HG02571 (cell line): ENCODE data around the gene SCGB1D1.

Source experiments
- ATAC-seq: cut with Tn5 transposase; IDR thresholded peaks from one replicate; pipeline ENCODE4 v1.9.1; 2021; ENCODE audit warnings: mild to moderate bottlenecking, moderate library complexity; ENCODE audit not compliant: unreplicated experiment

SCGB1D1 gene

GRCh38 chr11:62221498-62221897 lies 31.5 kb downstream of the SCGB1D1 start:
- ATAC-seq = no peak

- ATAC-seq = no peak
Observed at GRCh38 chr11:62223095-62223494, 33.1 kb downstream of the SCGB1D1 start.

- no peak for ATAC-seq
Observed at GRCh38 chr11:62233730-62234129, 43.7 kb downstream of the SCGB1D1 start.

- ATAC-seq = no peak
Observed at GRCh38 chr11:62236187-62236586, 46.2 kb downstream of the SCGB1D1 start.

- ATAC-seq = no peak
Observed at GRCh38 chr11:62237499-62237898, 47.5 kb downstream of the SCGB1D1 start.

- no peak for ATAC-seq
Observed at GRCh38 chr11:62238151-62238550, 48.1 kb downstream of the SCGB1D1 start.

- ATAC-seq = no peak
Observed at GRCh38 chr11:62241095-62241494, 51.1 kb downstream of the SCGB1D1 start.

GRCh38 chr11:62242021-62242420 lies 52.0 kb downstream of the SCGB1D1 start, which contains the start of gene SCGB1D2:
Gene SCGB1D2 (plus strand): TSS chr11:62242239. CDS start chr11:62242308, 69 bp downstream.
- no peak for ATAC-seq
